ENCODE data around the gene PRPS2. TPM values are rescaled to one million over a fixed set of nuclear protein-coding genes. Genes with fewer than 3 reads are reported as not detected.

Gene PRPS2
- total RNA-seq, 3 donors from 2014 or later, result 25.0 to 54.4 (median 25.9) TPM

DNA sequence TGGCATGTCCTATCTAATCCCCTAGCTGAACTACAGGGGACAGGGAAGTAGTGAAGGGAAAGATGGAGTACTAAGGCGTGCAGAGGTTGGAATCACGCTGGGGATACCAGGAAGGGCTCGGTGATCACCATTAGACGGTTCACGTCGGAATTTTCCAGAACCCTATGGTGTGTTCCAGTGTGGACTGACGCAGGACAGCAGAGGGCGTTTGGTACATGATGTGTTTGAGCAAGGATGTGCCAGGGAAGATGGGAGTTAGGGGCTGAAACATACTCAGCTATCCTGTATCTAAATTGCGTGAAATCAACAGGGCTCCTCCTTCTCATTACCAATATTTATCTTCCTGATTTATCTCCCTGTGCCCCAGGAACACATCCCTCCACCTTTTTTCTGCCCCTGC, 33.7 kb downstream of the PRPS2 start:
- DNase-seq (ENCODE audit: low spot score in 2 of 2), result no peak
- H3K4me1 ChIP-seq, result no peaks in the 10 kb centered on the region

DNA sequence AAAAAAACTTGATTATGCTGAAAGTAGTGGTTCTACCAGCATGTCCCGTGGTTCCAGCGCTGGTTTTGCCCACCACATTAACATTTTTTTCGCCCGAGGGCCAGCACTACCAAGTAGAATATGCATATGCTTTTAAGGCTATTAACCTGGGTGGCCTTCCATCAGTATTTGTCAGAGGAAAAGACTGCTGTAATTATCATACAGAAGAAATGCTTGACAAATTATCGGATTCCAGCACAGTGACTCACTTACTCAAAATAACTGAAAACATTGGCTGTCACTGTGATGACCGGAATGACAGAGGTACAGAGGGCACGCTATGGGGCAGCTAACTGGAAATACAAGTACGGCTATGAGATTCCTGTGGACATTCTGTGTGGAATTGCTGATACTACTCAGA, 34.6 kb downstream of the PRPS2 start:
- Histone ChIP-seq H3K36me3 (no peaks in the 10 kb centered on the region), H3K4me3 (no peak overlapping the region), H3K9me3 (no peaks in the 10 kb centered on the region), H3K27ac (no peak overlapping the region), H3K4me1 (no peaks in the 10 kb centered on the region), H3K27me3 (peaks cover 0 to 15% of the 10 kb centered on the region in 2 donors)
- TF ChIP-seq, protein P1, sequence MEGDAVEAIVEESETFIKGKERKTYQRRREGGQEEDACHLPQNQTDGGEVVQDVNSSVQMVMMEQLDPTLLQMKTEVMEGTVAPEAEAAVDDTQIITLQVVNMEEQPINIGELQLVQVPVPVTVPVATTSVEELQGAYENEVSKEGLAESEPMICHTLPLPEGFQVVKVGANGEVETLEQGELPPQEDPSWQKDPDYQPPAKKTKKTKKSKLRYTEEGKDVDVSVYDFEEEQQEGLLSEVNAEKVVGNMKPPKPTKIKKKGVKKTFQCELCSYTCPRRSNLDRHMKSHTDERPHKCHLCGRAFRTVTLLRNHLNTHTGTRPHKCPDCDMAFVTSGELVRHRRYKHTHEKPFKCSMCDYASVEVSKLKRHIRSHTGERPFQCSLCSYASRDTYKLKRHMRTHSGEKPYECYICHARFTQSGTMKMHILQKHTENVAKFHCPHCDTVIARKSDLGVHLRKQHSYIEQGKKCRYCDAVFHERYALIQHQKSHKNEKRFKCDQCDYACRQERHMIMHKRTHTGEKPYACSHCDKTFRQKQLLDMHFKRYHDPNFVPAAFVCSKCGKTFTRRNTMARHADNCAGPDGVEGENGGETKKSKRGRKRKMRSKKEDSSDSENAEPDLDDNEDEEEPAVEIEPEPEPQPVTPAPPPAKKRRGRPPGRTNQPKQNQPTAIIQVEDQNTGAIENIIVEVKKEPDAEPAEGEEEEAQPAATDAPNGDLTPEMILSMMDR (IDR thresholded peaks at IDR 0.05), result no peak
- TF ChIP-seq POLR2A (IDR thresholded peaks at IDR 0.05), result no peak
- no peak for TF ChIP-seq POLR2AphosphoS5 (IDR thresholded peaks at IDR 0.05)
- intact Hi-C loops (cut with DNase I; ENCODE audit: low total_unique reads), result no loop called here
- no peak for DNase-seq (ENCODE audit: low spot score in 2 of 2)

More for the DNA sequence above, 33.7 kb downstream of the PRPS2 start:
- peaks cover 0 to 19% of the 10 kb centered on the region in 2 donors for H3K27me3 ChIP-seq
- intact Hi-C loops (cut with DNase I; ENCODE audit: low total_unique reads), result no loop called here
- no peak overlapping the region for H3K27ac ChIP-seq
- no peaks in the 10 kb centered on the region for H3K36me3 ChIP-seq
- TF ChIP-seq POLR2A (IDR thresholded peaks at IDR 0.05) (no peak), POLR2AphosphoS5 (IDR thresholded peaks at IDR 0.05) (no peak)
- TF ChIP-seq, protein P1 (IDR thresholded peaks at IDR 0.05), result no peak
- no peaks in the 10 kb centered on the region for H3K9me3 ChIP-seq
- no peak overlapping the region for H3K4me3 ChIP-seq

DNA sequence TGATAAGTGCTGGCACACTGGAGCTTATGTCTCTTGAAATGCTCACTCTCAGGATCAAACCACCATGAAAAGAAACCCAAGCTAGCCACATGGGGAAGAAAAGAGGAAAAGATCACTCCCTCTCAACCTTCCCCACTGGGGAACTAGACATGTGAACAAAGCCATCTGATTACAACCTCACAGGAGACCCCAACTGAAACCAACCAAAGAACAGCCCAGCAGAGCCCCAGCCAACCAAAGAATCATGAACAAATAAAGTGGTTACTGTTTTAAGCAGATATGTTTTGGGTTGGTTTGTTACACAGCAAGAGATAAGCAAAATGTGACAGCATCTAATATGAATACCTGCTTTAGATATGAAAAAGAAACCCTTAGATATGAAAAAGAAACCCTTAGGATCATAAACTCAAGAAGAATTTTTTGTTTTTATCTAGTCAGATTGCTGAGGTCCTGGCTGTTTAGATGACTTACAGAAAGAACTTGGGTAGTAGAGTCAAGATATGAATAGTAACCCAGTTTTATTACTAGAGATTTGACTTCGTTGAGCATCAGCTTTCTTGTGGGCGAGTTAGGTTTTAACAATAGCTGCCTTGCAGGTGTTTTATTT, 52.0 kb downstream of the PRPS2 start:
- no peaks in the 10 kb centered on the region for H3K4me1 ChIP-seq
- DNase-seq (ENCODE audit: low spot score in 2 of 2), result no peak
- no peaks in the 10 kb centered on the region for H3K36me3 ChIP-seq
- TF ChIP-seq POLR2AphosphoS5 (IDR thresholded peaks at IDR 0.05) (no peak), POLR2A (IDR thresholded peaks at IDR 0.05) (no peak)
- TF ChIP-seq, protein P1 (IDR thresholded peaks at IDR 0.05), result no peak
- no peak overlapping the region for H3K4me3 ChIP-seq
- intact Hi-C loops (cut with DNase I; ENCODE audit: low total_unique reads), result no loop called here
- no peak overlapping the region for H3K27ac ChIP-seq
- H3K27me3 ChIP-seq, result peaks cover 0 to 30% of the 10 kb centered on the region in 2 donors
- H3K9me3 ChIP-seq, result peaks cover 0 to 4% of the 10 kb centered on the region in 2 donors

DNA sequence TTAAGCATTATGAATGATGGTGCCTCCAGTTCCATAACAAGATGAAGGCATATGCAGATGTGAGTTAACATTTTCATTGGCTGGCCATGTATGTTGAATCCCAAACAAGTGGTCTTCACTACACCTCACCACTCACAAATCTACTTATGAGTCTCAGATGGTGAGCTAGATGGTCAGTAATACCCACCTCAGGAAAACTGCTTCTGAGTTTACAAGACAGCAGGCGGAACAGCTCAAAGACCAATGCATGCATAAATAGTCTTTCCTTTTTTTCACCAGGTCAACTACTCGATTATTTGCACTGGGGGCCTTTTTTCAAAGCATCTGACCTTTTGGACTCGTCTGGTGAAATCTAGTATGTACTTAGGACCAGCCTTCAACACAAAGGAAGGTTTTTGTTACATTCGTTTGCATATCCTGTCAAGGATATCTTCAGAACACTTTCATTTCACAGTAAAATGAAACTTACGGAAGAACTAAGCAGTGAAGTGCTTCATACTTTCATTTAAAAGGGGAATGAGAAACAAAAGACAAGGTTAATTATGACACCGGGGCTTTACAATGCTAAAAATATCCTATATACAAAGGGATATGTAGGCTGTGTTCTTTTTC, 52.6 kb downstream of the PRPS2 start:
- Histone ChIP-seq H3K9me3 (peaks cover 0 to 3% of the 10 kb centered on the region in 2 donors), H3K4me1 (no peaks in the 10 kb centered on the region), H3K27ac (no peak overlapping the region), H3K36me3 (no peaks in the 10 kb centered on the region), H3K4me3 (no peak overlapping the region), H3K27me3 (peaks cover 0 to 29% of the 10 kb centered on the region in 2 donors)
- DNase-seq (ENCODE audit: low spot score in 2 of 2), result no peak
- TF ChIP-seq, protein P1 (IDR thresholded peaks at IDR 0.05), result no peak
- no peak for TF ChIP-seq POLR2AphosphoS5 (IDR thresholded peaks at IDR 0.05)
- TF ChIP-seq POLR2A (IDR thresholded peaks at IDR 0.05), result no peak
- intact Hi-C loops (cut with DNase I; ENCODE audit: low total_unique reads), result no loop called here

DNA sequence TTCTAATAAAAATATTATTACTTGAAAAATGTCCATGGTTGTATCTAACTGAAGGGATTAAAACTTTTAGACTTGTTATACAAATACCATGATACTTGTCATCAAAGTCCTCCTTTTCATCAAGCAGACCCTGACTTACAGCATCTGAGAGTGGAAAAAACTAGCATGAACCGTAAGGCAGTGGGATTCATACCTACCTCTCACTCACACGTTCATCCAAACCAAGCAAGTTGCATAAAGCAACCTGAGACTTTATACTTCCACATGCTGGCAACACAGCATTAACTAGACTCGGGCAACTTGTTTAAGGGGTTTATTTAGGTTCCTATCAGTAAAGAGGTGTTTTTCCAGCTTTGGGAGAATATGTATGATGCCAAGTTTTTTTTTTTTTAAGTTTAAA, 53.1 kb downstream of the PRPS2 start:
- H3K4me1 ChIP-seq, result no peaks in the 10 kb centered on the region
- H3K27me3 ChIP-seq, result peaks cover 0 to 26% of the 10 kb centered on the region in 2 donors
- H3K9me3 ChIP-seq, result peaks cover 0 to 5% of the 10 kb centered on the region in 2 donors
- no peak for TF ChIP-seq POLR2A (IDR thresholded peaks at IDR 0.05)
- TF ChIP-seq, protein P1 (IDR thresholded peaks at IDR 0.05), result no peak
- no peak for TF ChIP-seq POLR2AphosphoS5 (IDR thresholded peaks at IDR 0.05)
- no peak for DNase-seq (ENCODE audit: low spot score in 2 of 2)
- H3K27ac ChIP-seq, result no peak overlapping the region
- no peaks in the 10 kb centered on the region for H3K36me3 ChIP-seq
- intact Hi-C loops (cut with DNase I; ENCODE audit: low total_unique reads), result no loop called here
- no peak overlapping the region for H3K4me3 ChIP-seq

All from breast epithelium (tissue), 4 donors.